Stimulated activated CD4-positive, alpha-beta T cell treated with anti-CD3 and anti-CD28 coated beads, Interleukin-15, amount 100 ng/mL, for 24 hours (primary cell): Measurements from ENCODE around the gene KLF9.

Experiments used
- DNase-seq: peaks from one replicate; pipeline ENCODE4 v3.0.0-alpha.2; 2020

KLF9 gene

DNA sequence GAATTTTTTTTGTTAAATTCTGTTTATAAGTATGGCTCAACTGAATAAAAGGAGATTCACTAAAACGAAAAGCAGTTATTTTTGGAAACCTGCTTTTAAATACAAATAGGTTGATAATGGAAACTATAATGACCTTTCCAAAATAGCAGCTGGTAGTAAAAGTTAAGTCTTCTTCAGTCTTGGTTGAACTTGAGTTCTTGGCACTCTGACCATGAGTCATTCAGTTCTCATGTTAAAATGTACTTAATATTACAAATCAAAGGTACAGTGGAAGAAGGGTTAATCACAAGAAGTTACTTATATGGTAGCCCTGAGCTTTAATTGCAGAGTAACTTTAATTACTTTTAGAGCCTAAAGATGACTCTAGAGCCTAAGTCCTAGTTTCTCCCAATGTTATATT lies 62.1 kb downstream of the KLF9 start:
- DNase-seq, result no peak

DNA sequence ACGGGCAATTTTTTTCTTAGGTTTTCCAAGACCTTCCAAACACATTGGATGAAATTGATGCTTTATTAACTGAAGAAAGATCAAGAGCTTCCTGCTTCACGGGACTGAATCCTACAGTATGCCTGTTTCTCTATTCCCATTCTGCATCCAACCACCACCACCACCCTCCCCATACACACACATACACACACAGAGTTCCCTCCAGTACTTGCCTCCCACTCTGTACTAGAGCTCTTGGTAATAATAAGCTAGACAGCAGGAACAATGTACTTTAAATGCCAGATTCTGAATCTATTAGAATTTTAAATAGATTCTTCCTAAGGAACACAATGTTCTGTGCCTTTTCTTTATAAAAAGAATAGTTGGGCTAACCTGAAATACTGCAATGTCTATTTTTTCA lies 67.4 kb downstream of the KLF9 start:
- DNase-seq, result no peak

DNA sequence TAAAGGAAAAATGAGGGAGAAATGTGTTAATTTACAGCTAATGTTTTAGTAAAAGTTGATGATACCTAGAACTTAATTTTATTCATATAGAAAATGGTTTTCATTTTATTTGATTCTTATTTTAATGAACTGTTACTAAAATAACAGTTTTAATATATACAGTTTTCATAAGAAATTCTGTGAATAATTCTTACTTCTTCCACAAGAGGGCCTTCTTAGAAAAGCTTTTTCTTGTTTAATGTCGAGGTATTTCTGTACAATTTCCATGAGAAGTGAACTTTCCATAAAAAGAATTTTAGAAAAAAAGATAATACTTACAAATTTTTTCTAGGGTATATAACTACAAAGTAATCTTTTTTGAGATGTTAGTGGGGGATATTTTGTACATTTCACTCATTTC lies 73.9 kb downstream of the KLF9 start:
- no peak for DNase-seq
